Gastroesophageal sphincter (tissue), 3 donors: Measurements from ENCODE around the gene RHNO1.

ENCODE experiments used
- CTCF ChIP-seq, 4 experiments: fragments of 200-600 bp in 2 of 4; fragments of 450-650 bp in 2 of 4; sonication (generic) in 1 of 4; IDR thresholded peaks; one replicate each; pipeline ENCODE4 v1.5.1; 2017 to 2019; ENCODE audit warnings: antibody characterized with exemption in 4 of 4, mild to moderate bottlenecking in 2 of 4, moderate library complexity in 2 of 4
- EP300 ChIP-seq: sonication (generic); formaldehyde crosslinking; IDR thresholded peaks from one replicate; pipeline ENCODE4 v1.6.1; 2017; ENCODE audit warnings: antibody characterized with exemption, mild to moderate bottlenecking
- POLR2AphosphoS5 ChIP-seq: sonication (generic); formaldehyde crosslinking; IDR thresholded peaks from one replicate; pipeline ENCODE4 v1.6.1; 2017; ENCODE audit warnings: antibody characterized with exemption

- no peak for TF ChIP-seq EP300
- no peak for TF ChIP-seq CTCF (IDR thresholded peaks at IDR 0.05)
- TF ChIP-seq POLR2AphosphoS5, result no peak
These were observed 27.2 kb downstream of the RHNO1 start for GRCh38 chr12:2904260-2904659.
